Astrocyte (in vitro differentiated cells and primary cell): Measurements from ENCODE around the gene OTOP3.

Experiments used
- EZH2 ChIP-seq: IDR thresholded peaks from 2 replicates; pipeline ENCODE4 v1.6.1; 2012; ENCODE audit warnings: mild to moderate bottlenecking, low read length, inconsistent platforms; ENCODE audit not compliant: insufficient read depth
- TF ChIP-seq, protein P1 (sequence below): IDR thresholded peaks from 2 replicates; pipeline ENCODE4 v1.5.1; 2011; ENCODE audit warnings: low read depth, mild to moderate bottlenecking, inconsistent platforms, low read length, moderate library complexity; ENCODE audit not compliant: insufficient read depth

DNA sequence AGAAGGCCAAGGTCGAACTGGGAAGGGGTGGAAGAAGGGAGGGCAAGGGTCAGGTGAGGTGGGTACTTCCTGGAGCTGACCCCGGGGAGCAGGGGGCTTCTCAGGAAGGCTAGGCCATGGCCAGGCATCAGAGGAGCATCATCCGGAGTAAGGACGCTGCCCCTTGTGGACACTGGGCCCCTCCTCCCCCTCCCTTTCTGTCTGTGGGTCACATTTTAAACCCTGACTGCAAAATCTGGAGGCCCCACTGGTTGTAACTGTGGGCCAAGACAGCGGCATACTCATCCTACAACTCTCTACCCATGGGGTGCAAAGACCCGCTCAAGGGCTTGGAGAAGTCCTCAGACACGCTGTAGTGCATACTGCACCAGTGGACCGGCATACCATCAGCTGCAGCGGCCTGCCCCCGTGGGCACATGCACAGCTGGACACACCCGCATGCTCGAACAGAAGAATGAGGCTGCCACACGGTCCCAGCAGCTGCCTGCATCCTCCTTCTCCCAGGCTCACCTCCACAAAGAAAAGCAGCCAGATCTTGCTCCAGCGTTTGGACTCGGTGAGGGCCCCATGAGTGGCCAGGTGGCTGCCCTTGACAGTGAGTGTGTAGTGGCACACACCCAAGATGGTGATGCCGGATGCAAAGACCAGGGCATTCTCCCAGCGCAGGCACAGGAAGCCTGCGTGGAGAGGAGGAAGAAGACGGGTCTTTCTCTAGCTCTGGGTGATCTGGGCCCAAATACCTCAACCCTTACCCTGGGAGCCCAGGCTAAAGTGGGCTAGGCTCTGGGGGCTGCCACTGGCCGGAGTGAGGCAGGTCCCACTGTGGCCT lies 43.5 kb upstream of the OTOP3 start:
- TF ChIP-seq, protein P1, sequence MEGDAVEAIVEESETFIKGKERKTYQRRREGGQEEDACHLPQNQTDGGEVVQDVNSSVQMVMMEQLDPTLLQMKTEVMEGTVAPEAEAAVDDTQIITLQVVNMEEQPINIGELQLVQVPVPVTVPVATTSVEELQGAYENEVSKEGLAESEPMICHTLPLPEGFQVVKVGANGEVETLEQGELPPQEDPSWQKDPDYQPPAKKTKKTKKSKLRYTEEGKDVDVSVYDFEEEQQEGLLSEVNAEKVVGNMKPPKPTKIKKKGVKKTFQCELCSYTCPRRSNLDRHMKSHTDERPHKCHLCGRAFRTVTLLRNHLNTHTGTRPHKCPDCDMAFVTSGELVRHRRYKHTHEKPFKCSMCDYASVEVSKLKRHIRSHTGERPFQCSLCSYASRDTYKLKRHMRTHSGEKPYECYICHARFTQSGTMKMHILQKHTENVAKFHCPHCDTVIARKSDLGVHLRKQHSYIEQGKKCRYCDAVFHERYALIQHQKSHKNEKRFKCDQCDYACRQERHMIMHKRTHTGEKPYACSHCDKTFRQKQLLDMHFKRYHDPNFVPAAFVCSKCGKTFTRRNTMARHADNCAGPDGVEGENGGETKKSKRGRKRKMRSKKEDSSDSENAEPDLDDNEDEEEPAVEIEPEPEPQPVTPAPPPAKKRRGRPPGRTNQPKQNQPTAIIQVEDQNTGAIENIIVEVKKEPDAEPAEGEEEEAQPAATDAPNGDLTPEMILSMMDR: no peak
- no peak for TF ChIP-seq EZH2
